ENCODE measurements around the gene GRID1.

DNA sequence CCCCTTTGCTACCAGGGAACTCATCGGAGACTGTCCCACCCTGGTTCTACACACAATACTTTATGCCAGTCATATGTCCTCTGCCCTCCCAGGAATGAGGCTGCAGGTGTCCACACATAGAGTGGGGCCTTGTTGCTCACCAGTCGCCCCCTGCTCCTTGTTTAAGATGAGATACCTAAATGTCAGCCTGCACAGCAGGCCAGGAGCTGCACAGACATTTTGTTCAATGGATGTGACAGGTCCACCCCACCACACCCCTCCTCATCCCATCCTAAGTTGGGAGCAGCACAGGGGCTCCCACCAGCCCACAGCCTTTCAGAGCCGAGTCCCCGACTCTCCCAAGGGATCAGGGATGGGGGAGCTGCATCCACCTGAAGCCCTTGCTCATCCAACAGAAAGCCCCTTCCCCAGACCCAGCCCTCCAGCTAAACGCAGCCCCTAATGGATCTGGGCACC is 6.2 kb upstream of the GRID1 start:
- TF ChIP-seq, protein P1, sequence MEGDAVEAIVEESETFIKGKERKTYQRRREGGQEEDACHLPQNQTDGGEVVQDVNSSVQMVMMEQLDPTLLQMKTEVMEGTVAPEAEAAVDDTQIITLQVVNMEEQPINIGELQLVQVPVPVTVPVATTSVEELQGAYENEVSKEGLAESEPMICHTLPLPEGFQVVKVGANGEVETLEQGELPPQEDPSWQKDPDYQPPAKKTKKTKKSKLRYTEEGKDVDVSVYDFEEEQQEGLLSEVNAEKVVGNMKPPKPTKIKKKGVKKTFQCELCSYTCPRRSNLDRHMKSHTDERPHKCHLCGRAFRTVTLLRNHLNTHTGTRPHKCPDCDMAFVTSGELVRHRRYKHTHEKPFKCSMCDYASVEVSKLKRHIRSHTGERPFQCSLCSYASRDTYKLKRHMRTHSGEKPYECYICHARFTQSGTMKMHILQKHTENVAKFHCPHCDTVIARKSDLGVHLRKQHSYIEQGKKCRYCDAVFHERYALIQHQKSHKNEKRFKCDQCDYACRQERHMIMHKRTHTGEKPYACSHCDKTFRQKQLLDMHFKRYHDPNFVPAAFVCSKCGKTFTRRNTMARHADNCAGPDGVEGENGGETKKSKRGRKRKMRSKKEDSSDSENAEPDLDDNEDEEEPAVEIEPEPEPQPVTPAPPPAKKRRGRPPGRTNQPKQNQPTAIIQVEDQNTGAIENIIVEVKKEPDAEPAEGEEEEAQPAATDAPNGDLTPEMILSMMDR (conservative IDR thresholded peaks at IDR 0.05; ENCODE audit: low read depth, low read length): no peak
- TF ChIP-seq EZH2 (IDR thresholded peaks at IDR 0.05; ENCODE audit: low read length, unreplicated experiment): no peak
- no peak for TF ChIP-seq EZH2phosphoT487 (IDR thresholded peaks at IDR 0.05; ENCODE audit: borderline replicate concordance, low read length)

All from PC-3 (cell line).